Measurements from ENCODE around the gene PDCL2.

DNA sequence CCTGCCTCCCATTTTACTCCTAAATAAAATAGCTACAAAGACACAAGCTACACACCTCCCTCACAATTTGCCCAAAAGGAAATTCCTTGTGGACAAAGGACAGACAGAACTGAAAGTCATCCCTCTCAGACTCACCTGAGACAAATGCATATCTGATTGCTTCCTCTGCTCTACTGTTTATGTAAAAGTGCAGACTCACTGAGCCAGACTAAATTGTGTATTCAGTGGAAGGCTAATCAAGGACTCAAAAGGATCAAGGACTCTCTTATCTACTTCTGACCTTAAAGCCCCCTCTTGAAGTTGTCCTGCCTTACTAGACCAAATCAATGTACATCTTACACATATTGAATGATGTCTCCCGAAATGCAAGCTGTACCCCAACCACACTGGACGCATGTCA, 3.9 kb downstream of the PDCL2 start:
- TF ChIP-seq, protein P1, sequence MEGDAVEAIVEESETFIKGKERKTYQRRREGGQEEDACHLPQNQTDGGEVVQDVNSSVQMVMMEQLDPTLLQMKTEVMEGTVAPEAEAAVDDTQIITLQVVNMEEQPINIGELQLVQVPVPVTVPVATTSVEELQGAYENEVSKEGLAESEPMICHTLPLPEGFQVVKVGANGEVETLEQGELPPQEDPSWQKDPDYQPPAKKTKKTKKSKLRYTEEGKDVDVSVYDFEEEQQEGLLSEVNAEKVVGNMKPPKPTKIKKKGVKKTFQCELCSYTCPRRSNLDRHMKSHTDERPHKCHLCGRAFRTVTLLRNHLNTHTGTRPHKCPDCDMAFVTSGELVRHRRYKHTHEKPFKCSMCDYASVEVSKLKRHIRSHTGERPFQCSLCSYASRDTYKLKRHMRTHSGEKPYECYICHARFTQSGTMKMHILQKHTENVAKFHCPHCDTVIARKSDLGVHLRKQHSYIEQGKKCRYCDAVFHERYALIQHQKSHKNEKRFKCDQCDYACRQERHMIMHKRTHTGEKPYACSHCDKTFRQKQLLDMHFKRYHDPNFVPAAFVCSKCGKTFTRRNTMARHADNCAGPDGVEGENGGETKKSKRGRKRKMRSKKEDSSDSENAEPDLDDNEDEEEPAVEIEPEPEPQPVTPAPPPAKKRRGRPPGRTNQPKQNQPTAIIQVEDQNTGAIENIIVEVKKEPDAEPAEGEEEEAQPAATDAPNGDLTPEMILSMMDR (conservative IDR thresholded peaks at IDR 0.05 in 1 of 2, IDR thresholded peaks at IDR 0.05 in 1 of 2; ENCODE audit: low read depth in 1 of 2, low read length in 2 of 2): no peak
- TF ChIP-seq EZH2 (IDR thresholded peaks at IDR 0.05; ENCODE audit: low read length, missing control alignments): no peak
